NCI-H2196 (cell line): ENCODE results near the gene SYCE3.
"Not testable (repeated sequence)": the region's sequence is repeated elsewhere in the genome, so short reads cannot be mapped to it uniquely, and the experiment has no call there.

ENCODE experiments used
- DNase-seq: peaks from one replicate; lab custom pipeline; 2025; ENCODE audit not compliant: unreplicated experiment; lab: John Stamatoyannopoulos, UW

SYCE3 gene

DNA sequence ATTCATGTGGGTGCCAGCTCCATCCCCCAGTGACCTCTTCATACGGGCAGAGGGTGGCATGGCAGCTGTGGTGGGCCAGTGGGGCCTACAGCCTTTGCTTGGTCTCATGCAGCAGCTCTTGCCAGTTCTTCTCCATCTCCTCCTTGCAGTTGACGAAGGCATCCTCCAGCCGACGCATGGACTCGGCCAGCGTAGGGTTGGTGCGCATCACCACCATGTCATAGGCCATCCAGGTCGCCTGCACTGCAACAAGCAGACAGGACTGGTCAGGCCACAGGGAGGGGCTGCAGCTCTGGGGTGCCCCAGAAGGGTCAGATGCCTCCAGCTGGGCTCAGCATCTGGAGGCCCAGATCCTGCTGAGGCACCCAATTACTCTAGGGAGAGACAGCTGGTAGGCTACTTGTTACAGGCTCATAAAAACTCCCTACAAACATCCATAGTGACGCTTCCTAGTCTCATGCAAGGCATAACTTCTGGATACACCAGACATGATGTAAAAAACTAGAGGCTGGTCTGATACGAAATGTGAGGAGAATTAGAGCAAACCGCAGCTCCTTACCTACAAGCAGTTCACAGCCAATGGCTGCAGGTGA lies 11.5 kb downstream of the SYCE3 start:
- no peak for DNase-seq

DNA sequence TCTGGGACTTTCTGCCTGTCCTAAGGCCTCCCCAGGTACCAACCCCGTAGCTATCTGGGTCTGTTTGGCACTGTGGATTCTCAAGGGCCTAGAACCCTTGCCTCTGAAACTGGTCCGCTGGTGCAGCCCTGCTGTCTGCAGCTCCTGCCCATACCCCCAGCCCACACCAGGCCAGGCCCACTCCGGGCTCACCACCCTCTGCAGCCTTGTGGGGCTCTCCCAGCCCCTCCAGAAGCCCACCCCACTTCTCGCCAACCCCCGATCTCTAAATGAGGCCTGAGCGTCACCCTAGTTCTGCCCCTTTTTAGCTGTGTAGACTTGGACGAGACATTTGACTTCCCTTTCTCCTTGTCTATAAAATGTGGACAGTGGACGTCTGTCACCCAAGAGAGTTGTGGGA lies 12.3 kb downstream of the SYCE3 start:
- DNase-seq: no peak

DNA sequence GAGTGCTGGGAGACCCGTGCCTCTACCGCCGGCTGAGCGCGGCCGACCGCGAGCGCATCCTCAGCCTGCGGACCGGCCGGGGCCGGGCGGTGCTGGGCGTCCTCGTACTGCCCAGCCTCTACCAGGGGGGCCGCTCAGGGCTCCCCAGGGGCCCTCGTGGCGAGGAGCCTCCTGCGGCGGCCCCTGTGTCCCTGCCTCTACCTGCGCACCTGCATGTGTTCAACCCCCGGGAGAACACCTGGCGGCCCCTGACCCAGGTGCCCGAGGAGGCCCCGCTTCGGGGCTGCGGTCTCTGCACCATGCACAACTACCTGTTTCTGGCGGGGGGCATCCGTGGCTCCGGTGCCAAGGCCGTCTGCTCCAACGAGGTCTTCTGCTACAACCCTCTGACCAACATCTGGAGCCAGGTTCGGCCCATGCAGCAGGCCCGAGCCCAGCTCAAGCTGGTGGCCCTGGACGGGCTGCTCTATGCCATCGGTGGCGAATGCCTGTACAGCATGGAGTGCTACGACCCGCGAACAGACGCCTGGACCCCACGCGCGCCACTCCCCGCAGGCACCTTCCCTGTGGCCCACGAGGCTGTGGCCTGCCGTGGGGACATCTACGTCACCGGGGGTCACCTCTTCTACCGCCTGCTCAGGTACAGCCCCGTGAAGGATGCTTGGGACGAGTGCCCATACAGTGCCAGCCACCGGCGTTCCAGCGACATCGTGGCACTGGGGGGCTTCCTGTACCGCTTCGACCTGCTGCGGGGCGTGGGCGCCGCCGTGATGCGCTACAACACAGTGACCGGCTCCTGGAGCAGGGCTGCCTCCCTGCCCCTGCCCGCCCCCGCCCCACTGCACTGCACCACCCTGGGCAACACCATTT lies 13.6 kb downstream of the SYCE3 start:
- no peak for DNase-seq

DNA sequence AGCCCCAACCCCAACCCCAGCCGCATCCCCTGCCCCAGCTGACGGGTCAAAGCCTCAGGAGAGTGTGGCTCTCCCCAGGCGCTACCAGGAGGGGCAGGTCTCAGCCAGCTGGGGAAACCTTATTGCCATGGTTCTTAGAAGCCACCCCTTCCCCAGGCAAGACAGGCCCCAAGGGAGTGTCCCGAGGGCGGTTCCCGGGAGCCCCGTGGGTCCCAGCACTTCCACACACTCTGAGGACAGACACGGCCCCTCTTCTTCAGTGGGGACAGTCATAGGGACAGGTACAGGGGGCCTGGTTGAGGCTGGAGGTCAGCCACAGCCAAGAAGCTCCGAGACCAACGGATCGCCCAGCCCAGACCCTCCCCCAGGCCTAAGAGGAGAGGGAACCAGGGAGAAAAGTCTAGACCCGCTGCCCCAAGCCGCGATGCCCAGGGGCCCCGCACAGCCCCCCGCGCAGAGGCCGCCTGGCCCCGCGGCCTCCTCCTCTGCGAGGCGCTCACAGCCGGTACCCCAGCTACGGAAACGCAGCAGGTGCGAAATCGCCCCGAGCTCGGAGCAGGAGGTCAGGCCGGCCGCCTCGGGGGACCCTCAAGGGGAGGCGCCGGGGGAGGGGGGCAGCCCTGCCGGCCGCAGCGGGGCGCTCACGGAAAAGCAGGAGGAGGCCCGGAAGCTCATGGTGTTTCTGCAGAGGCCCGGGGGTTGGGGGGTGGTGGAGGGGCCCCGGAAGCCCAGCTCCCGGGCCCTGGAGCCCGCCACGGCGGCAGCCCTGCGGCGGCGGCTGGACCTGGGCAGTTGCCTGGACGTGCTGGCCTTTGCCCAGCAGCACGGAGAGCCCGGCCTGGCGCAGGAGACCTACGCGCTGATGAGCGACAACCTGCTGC lies 14.4 kb downstream of the SYCE3 start:
- no peak for DNase-seq

DNA sequence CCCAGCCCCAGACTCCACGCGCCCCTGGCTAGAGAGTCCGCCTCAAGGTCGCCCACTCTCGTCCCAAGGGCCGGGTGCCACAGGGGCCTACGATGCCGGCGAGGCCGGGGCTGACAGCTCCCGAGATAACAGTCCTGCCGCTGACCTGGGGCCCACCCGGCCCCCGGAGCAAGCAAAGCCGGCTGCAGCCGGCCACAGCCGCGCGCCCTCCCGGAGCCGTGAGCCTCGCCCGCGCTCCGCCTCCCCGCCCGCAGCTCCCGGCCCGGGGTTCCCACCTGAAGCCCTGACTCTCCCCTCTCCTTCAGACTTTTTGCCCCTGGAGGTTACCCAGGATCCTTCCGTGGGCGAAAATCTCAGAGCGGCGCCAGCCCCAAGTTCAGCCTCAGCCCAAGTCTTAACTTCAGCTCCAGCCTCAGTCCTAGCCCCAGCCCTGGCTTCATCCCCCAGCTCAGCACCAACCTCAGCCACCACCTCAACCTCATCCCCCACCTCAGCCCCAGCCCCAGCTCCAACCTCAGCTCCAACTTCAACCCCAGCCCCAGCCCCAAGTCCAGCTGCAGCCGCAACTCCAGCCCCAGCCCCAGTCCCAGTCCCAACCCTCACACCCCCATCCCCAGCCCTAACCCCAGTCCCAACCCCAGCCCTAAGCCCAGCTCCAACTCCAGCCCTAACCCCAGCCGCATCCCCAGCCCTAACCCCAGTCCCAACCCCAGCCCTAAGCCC lies 15.3 kb downstream of the SYCE3 start:
- no peak for DNase-seq

DNA sequence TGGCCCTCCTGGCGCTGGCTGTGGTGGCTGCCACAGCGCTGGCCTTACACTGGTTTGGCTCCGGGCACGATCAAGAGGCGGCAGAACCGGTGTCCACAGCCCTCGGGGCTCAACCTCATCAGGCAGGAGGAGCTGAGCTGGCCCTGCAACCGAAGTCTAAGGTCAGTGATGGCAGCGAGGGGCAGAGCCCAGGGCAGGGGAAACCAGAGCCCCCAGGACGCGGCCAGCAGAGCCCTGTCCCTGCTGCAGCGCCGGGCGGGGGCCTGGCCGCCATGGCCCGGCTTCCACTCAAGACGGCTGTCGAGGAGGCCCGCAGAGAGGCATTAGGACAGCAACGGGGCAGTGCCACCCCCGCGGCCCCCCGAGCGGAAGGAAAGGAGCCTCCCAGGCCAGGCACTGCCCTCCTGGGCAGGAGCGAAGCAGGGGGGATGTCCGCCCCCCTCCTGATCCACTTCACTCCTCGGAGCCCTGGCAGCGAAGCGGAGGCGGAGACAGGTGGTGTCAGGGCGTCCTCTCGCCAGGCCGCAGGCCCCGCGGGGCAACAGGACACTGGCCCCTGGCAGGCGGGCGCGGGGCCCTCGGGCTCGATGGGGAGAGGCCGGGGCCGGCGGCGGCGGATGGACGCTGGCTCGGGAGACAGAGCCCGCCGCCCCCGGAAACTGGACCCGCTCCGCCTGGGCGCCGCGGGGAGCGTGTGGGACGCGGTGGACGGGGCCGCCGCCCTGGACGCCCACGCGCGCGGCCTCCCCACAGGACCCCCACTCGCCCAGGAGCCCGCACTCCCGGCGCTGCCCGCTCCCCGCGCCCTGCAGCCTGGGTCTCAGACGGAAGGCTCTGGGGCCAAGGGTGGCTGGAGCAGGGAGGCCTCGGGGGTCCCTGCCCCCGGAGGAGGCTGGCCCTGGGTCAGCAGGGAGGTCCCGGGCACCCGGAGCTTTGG lies 16.1 kb downstream of the SYCE3 start:
- DNase-seq: no peak

DNA sequence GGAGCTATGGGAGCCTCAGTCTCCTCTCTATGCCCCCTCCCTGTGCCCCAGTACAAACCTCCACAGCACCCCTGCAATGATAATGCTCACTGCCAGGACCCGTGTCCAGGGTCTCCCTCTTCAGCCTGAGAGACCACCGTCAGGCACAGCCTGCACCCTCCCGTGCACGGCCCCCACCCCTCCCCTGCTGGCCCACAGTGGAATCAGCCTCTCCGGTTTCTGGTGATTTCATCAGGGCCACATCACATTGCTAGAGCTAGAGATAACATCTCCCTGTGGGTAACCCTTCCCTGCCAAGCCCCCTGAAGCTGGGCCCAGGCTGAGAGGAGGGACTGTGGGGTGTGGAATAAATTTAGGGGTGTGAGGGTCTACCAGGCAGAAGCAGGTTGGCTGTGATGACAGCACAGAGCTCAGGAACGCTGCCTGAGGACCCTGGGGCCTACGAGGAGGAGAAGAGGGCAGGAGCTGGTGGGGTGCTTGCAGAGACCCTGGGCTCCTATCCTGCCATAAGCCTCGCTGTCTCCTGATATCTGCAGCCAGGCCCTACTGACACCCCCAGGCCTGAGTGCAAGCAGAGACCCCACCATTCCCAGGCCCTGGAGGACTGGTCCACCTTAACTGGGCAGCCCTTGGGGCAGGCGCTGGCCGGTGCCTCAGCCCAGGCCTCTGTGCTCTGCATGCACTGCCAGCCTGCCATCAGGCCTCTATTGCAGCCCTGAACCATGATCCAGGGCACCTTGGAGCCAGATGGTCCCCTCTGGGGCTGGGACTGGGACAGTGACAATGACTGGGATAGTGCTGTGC lies 17.0 kb downstream of the SYCE3 start, which contains the start of gene KLHDC7B:
TSS of gene KLHDC7B (plus strand) at position 378 of the 804 bp plus-strand sequence. CDS start at position 723, 345 bp downstream.
- DNase-seq: no peak

DNA sequence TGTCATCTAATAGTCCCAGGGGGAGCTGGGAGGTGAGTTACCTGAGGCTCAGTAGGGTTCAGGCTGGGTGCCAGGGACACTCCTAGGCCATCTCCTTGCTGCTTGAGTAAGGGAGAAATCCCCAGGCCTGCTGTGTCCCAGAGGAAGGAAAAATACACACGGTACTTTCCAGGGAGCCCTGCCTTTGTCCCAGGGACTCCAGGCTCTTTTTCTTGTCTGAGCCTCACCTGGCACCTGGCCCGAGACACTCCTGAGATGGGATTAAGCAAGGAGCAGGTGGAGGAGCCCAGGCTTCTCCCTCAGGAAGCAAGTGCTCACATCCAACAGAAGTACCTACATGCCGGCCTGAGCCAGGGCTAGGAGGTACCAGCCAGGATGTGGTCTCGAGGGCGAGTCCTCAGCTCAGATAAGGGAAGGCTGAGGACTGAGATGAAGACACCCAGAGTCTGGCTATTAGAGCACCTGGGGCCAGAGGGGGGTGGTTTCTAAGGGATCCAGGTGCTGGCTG lies 17.9 kb downstream of the SYCE3 start:
- no peak for DNase-seq

DNA sequence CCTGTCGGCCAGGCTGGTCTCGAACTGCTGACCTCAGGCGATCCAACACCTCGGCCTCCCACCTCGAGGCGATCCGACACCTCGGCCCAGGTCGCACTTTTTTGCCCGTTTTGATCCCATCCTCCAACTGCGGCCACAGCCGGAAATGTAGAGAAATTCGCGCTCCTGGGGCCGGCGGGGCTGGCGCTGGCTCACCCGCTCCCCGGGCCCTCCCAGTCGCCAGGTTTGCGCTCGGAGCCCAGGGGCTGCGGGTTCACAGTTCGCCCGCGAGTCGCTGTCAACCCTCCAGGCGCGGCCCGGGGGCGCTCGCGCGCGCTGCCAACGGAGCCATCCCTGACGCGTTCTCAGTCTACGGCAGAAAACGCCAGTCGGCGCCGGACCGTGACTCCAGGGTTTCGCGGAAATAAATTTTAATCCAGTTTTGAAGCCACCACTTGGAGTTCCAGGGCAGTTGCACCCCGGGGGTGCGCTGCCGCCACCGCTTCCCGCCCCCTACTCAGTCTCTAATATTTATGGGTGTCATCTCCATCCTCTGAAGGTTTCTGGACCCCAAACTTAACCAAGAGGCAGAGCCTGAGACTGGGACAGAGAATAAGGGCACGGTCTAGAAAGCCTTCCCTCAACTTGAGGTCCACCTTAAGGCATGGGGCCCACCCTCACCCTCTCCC lies 18.5 kb downstream of the SYCE3 start:
- DNase-seq: no peak

DNA sequence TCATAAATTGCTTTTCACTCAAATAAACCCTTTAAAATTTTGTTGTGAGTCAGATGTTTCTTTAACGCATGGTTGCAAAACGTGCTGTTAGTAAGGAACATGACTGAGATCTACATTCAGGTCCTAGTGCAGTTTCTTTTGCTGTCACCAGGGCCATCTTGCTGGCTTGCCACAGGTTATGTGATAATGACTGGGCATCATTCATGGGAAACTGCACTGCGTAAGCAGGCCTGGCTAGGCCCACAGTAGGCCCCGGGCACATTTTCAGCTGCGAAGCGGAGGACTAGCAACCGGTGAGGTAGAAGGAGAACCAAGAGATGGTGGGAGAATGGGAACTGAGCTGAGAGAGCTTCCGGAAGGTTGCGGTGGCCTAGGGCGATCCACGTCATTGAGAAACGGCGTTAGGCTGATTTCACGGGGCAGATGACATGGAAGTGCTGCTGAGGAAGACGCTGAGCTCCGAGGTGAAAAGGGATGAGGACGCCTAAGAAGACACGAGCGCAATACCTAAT lies 20.2 kb downstream of the SYCE3 start:
- no peak for DNase-seq

DNA sequence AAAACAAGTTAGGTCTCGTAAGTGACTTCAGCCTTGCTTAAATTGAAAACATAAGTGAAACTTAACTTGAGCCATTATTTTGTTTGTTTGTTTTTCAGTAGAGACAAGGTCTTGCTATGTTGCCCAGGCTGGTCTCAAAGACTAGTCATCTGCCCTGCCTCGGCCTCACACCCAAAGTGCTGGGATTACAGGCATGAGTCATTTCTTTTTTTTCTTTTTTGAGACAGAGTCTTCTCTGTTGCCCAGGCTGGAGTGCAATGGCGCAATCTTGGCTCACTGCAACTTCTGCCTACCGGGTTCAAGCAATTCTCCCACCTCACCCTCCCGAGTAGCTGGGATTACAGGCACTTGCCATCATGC lies 21.1 kb downstream of the SYCE3 start:
- DNase-seq: not testable (repeated sequence)

DNA sequence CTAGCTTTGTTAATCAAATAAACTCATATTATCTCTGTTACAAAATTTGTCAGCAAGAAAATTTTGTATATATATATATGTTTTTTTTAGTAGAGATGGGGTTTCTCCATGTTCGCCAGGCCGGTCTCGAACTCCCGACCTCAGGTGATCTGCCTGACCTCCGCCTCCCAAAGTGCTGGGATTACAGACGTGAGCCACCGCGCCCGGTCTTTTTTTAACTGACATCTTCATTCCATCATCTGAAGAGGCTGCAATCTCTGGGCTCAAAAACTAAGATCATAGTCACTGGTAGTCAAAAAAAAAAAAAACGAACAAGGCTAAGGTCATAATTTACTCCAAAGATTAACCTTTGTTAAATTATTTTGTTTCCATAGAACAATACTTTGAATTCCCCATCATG lies 22.3 kb downstream of the SYCE3 start:
- DNase-seq: no peak

DNA sequence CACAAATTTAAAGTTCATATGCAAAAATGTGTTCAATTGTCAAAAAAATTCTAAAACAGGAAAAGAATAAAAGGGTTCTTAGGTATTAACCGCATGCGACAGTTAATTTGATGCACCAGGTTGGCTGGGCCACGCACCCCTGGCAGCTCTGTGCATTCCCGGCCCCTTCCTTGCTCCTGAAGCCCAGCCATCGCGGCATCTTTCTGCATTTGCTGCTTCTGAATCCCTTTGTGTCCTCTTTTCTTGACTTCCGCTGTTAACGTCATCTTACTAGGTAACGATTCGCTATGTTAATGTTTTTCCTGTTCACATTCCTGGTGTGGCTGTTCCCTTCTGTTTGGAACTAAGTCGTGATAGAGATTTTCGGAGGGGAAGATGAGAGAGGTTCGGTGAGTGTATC lies 25.0 kb downstream of the SYCE3 start:
- no peak for DNase-seq

DNA sequence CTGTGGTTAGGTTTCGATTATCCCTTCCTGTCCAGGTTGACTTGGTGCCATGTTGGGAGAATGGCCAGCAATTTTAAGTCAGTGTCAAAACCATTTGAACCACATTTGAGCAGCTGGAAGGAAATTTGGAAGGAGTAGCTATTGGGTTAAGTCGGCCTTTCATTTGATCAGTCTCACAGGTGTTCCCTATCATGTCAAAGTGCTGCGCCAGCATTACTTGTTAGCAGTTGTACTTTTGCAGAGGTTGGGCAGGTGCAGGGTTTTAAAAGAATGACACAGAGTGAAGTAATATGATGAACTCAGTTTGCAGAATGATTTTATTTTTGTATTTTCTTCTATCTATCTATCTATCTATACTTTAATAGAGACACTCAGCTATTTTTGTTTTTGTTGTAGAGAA lies 26.5 kb downstream of the SYCE3 start:
- no peak for DNase-seq

DNA sequence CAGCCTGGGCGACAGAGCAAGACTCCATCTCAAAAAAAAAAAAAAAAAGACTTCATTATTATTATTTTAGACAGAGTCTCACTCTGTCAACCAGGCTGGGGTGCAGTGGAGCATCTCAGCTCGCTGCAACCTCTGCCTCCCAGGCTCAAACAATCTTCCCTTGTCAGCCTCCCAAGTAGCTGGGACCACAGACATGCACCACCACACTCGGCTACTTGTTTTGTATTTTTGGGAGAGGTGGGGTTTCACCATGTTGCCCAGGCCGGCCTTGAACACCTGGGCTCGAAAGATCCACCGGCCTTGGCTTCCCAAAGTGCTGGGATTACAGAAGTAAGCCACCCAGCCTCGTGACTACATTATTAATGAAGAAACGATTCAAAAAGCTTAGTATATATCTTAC lies 27.6 kb downstream of the SYCE3 start:
- no peak for DNase-seq

DNA sequence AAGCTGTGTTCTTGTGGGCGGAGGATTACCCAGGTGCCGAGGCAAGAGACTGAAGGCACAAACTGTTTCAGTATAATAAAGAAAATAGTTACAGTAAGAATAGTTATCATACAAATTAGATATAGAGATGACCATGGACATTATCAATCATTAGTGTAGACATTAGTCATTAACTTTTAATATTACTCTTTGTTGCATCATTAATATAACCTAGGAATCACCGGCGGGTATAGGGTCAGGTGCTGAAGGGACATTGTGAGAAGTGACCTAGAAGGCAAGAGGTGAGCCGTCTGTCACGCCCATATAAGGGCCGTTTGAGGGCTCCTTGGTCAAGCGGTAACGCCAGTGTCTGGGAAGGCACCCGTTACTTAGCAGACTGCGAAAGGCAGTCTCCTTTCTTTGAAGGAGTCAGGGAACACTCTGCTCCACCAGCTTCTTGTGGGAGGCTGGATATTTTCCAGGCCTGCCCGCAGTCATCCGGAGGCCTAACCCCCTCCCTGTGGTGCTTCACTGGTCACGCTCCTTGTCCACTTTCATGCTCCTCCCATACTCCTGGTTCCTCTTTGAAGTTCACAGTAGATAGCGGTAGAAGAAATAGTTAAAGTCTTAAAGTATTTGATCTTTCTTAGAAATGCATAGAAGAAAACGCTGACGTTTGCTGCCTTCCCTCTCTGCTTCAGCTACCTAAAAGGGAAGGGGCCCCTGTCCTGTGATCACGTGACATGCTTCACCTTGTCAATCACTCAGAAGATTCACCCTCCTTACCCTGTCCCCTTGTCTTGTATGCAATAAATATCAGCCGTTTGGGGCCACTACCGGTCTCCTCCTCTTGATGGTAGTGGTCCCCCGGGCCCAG lies 28.6 kb downstream of the SYCE3 start:
- not testable (repeated sequence) for DNase-seq
